ENCODE data around the gene PTPRO. TPM values are rescaled to one million over a fixed set of nuclear protein-coding genes. Genes with fewer than 3 reads are reported as not detected.
A peak's percentile ranks its signal among the peaks of the same experiment; 100 is the strongest.

Gene PTPRO
- polyA plus RNA-seq, 2 of the 4 experiments (the other 2 are of a cell fraction): 0.04 TPM; not detected in 1

DNA sequence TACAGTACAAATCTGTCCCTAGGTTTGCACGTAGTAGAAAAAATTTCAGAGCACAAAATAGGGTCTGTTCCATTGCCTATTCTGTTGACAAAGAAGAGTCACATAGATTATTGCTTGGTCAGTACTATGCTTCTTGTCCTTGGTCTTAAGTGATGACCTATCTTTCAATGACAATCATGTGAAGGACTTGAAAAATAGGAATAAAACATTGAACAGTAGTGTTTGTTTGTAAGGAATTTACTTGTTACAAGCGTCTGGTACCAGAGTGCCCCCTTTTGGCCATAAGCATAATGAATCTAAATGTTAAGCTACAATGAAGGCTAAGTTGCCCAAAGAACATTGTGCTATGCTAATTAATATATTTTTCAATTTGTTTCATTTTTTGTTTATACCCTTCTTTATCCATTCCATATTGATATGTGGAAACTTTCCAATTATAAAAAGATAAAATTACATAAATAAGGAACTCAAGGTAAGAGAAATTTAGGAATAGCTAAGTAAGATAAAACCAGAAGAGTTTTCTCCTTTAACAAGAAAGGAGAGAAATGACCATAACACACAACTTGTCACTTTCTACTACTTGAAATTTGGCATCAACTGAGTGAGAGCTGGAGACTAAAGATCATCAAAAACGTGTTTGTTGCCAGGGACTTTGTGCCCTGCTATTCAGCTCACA, 262.2 kb downstream of the PTPRO start (continued):
- TF ChIP-seq CHD2 (IDR thresholded peaks at IDR 0.05; ENCODE audit: low read length, partially characterized antibody) (no peak), RAD21 (conservative IDR thresholded peaks at IDR 0.05 in 1 of 2, IDR thresholded peaks at IDR 0.05 in 1 of 2) (peak; percentile 62 to 73), FOSB (CRISPR knock-in tag; IDR thresholded peaks at IDR 0.05) (no peak)

DNA sequence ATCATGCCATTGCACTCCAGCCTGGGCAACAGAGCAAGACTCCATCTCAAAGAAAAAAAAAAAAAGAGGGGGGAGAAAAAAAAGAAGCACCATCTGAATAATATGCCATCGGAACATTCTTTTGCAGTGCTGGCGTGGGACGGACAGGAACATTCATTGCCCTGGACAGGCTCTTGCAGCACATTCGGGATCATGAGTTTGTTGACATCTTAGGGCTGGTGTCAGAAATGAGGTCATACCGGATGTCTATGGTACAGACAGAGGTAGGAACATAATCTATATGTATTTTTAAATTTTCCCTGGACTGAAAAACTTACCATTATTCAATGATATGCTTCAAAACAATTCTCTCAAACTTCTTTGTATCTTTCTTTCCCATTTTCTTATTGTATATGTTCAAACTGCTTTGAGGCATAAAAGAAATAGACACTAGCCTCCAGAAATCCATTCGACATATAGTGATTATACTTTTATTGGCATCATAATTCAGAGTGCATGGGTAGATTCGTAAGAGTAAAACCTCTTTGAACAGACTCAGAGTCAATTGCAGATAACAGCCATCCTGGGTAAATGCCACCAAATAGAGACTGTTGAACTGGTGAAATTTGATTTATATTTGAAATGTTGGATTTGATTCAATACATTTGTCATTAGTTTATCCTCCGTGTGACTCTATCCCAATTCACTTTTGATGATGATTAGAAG, 267.2 kb downstream of the PTPRO start:
- FAIRE-seq (no peak), ATAC-seq (no peak), DNase-seq (ENCODE audit: low read depth in 1 of 2, low spot score in 1 of 2) (no peak)
- H3K4me3 ChIP-seq: no peak overlapping the region; the same call in 2 of the 3 replicates
- peak overlapping the region; percentile 77 for H3K4me2 ChIP-seq
- TF ChIP-seq POLR2A (IDR thresholded peaks at IDR 0.05; ENCODE audit: low read length) (no peak), RFX5 (IDR thresholded peaks at IDR 0.05) (no peak), HOXB13 (CRISPR knock-in tag; IDR thresholded peaks at IDR 0.05; ENCODE audit: low read depth) (no peak), MAFK (IDR thresholded peaks at IDR 0.05; ENCODE audit: partially characterized antibody) (no peak)
- peak overlapping the region in 1 of 2 experiments; percentile 75; a peak in 1 of 6 replicates for H3K27ac ChIP-seq
- H3K4me1 ChIP-seq: peaks cover 11% of the 10 kb centered on the region; the same call in 1 of the 3 replicates
- WGBS (ENCODE audit: missing lambda C conversion rate): 57% methylated on average over 8 of the region's 8 CpGs
- ChIA-PET CTCF (interaction anchor here (0.6 to 13.2 kb wide), 47 partner anchors 10 to 916 kb away, joined by 3 to 296 read pairs (median 4); partner anchors contain the start of gene EPS8), POLR2A (no interaction called here)
- no peaks in the 10 kb centered on the region for H3K9me3 ChIP-seq

DNA sequence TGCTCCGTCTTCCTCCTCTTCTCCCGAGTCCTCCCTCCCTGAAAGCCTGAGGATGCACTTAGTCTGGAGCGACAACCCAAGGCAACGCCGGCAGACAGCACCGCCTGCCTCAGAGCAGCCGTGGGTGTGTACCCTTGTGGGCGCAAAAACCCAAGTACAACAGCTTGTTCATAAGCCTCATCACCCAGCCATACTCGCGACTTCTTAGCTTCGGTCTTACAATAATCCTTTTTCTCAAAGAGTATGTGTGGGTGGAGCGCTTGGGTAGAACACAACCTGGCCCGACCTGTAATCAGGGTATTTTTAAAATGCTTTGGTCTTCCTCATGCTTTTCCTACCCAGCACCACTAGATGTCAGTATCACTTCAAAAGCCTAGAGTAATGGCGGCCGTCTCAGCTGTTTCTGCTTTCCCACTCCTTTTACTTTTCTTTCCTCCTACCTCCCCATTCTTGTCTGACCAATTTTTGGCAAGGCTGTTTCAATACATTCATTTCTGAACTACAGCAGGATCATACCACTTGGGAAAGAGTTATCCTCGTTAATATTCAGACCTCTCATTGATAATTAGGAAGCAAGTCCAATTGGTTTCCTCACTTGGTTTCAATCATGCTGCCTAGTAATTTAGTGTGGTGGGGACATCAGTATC, 268.0 kb downstream of the PTPRO start:
- POLR2A ChIA-PET: interaction anchor here (0.6 kb wide), 1 partner anchor 265 kb away, joined by 4 read pairs; no protein-coding TSS in a partner anchor
- H3K27ac ChIP-seq: peak overlapping the region; percentile 75 to 80
- DNase-seq (ENCODE audit: low read depth in 1 of 2, low spot score in 1 of 2): peak; percentile 78 to 80
- no peaks in the 10 kb centered on the region for H3K9me3 ChIP-seq
- FAIRE-seq: peak; percentile 23
- H3K4me3 ChIP-seq: peak overlapping the region; percentile 43
- WGBS (ENCODE audit: missing lambda C conversion rate): 3% methylated on average over 16 of the region's 16 CpGs
- TF ChIP-seq EHF (CRISPR knock-in tag; IDR thresholded peaks at IDR 0.05) (0 out of 2 replicates have a peak, but pooled peaks have one; percentile 31), KDM5A (IDR thresholded peaks at IDR 0.05) (peak; percentile 43; the same call in 1 of the 2 replicates), RAD21 (conservative IDR thresholded peaks at IDR 0.05 in 1 of 2, IDR thresholded peaks at IDR 0.05 in 1 of 2) (peak; percentile 98 to 99), SMC3 (IDR thresholded peaks at IDR 0.05) (peak; percentile 98)
- TF ChIP-seq, protein P1, sequence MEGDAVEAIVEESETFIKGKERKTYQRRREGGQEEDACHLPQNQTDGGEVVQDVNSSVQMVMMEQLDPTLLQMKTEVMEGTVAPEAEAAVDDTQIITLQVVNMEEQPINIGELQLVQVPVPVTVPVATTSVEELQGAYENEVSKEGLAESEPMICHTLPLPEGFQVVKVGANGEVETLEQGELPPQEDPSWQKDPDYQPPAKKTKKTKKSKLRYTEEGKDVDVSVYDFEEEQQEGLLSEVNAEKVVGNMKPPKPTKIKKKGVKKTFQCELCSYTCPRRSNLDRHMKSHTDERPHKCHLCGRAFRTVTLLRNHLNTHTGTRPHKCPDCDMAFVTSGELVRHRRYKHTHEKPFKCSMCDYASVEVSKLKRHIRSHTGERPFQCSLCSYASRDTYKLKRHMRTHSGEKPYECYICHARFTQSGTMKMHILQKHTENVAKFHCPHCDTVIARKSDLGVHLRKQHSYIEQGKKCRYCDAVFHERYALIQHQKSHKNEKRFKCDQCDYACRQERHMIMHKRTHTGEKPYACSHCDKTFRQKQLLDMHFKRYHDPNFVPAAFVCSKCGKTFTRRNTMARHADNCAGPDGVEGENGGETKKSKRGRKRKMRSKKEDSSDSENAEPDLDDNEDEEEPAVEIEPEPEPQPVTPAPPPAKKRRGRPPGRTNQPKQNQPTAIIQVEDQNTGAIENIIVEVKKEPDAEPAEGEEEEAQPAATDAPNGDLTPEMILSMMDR (IDR thresholded peaks at IDR 0.05): peak; percentile 96
- TF ChIP-seq, protein P2, sequence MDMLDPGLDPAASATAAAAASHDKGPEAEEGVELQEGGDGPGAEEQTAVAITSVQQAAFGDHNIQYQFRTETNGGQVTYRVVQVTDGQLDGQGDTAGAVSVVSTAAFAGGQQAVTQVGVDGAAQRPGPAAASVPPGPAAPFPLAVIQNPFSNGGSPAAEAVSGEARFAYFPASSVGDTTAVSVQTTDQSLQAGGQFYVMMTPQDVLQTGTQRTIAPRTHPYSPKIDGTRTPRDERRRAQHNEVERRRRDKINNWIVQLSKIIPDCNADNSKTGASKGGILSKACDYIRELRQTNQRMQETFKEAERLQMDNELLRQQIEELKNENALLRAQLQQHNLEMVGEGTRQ (IDR thresholded peaks at IDR 0.05): no peak
- TF ChIP-seq, protein P3, sequence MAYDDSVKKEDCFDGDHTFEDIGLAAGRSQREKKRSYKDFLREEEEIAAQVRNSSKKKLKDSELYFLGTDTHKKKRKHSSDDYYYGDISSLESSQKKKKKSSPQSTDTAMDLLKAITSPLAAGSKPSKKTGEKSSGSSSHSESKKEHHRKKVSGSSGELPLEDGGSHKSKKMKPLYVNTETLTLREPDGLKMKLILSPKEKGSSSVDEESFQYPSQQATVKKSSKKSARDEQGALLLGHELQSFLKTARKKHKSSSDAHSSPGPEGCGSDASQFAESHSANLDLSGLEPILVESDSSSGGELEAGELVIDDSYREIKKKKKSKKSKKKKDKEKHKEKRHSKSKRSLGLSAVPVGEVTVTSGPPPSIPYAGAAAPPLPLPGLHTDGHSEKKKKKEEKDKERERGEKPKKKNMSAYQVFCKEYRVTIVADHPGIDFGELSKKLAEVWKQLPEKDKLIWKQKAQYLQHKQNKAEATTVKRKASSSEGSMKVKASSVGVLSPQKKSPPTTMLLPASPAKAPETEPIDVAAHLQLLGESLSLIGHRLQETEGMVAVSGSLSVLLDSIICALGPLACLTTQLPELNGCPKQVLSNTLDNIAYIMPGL (CRISPR knock-in tag; IDR thresholded peaks at IDR 0.05; ENCODE audit: borderline replicate concordance): no peak
- TF ChIP-seq, protein P4, sequence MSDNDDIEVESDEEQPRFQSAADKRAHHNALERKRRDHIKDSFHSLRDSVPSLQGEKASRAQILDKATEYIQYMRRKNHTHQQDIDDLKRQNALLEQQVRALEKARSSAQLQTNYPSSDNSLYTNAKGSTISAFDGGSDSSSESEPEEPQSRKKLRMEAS (IDR thresholded peaks at IDR 0.05): 0 out of 2 replicates have a peak, but pooled peaks have one; percentile 23
- ATAC-seq: peak; percentile 90 to 94
- peak overlapping the region; percentile 77 for H3K4me2 ChIP-seq
- CTCF ChIA-PET: interaction anchor here (0.6 to 13.2 kb wide), 53 partner anchors 9 to 915 kb away, joined by 3 to 296 read pairs (median 4); partner anchors contain the start of gene EPS8
- peaks cover 11% of the 10 kb centered on the region; the same call in 1 of the 3 replicates for H3K4me1 ChIP-seq

All from A549 (cell line).